B cell (primary cell): ENCODE results near the gene SENP2. TPM values are rescaled to one million over a fixed set of nuclear protein-coding genes. Genes with fewer than 3 reads are reported as not detected.

Experiments
- ATAC-seq: fragments of 200-7000 bp; cut with Tn5 transposase; one replicate; pipeline ENCODE4 v1.10.0; 2021; ENCODE audit warnings: low read depth, mild to moderate bottlenecking, moderate number of reproducible peaks, moderate library complexity
- CTCF ChIA-PET: fragments of 350-600 bp; sonication (Branson Sonifier 250); formaldehyde crosslinking; loops from one replicate; lab custom pipeline; 2021; ENCODE audit warnings: antibody characterized with exemption, inconsistent platforms; lab: Charles Lee
- POLR2A ChIA-PET: fragments of 350-600 bp; sonication (Branson Sonifier 250); formaldehyde crosslinking; loops from one replicate; lab custom pipeline; 2021; ENCODE audit warnings: antibody characterized with exemption; lab: Charles Lee
- DNase-seq: peaks from one replicate; pipeline ENCODE4 v3.0.0; 2013
- H2AFZ ChIP-seq: 2 replicates; pipeline ENCODE4 v1.6.1; 2012; ENCODE audit warnings: mild to moderate bottlenecking, low read depth, low read length; ENCODE audit not compliant: insufficient read depth, poor library complexity, severe bottlenecking
- H3K27ac ChIP-seq, 2 donors: 1 replicate in 1 of 2; 2 replicates in 1 of 2; pipeline ENCODE4 v1.5.1; 2012 to 2013; ENCODE audit warnings: low read length in 2 of 2, mild to moderate bottlenecking in 2 of 2, moderate library complexity in 1 of 2
- H3K27me3 ChIP-seq, 4 experiments: fragments of 200-600 bp in 1 of 4; sonication (generic) in 1 of 4; replicated peaks in 1 of 4; 1 replicate in 2 of 4; 2 replicates in 2 of 4; pipeline versions ENCODE4 v1.6.1 to v1.7.0; 2013 to 2016; ENCODE audit warnings: low read length in 3 of 4, mild to moderate bottlenecking in 2 of 4, mixed read lengths in 1 of 4, moderate library complexity in 1 of 4; ENCODE audit not compliant: insufficient read depth in 4 of 4, control insufficient read depth in 3 of 4; ENCODE audit errors: control extremely low read depth in 1 of 4
- H3K36me3 ChIP-seq, 2 experiments: replicated peaks in 1 of 2; 1 replicate in 1 of 2; 2 replicates in 1 of 2; pipeline versions ENCODE4 v1.6.1 to v1.7.1; 2013; ENCODE audit warnings: low read length in 1 of 2; ENCODE audit not compliant: insufficient read depth in 2 of 2, control insufficient read depth in 1 of 2; ENCODE audit errors: control extremely low read depth in 1 of 2, extremely low read depth in 1 of 2
- H3K4me1 ChIP-seq, 2 donors: fragments of 200-600 bp in 1 of 2; sonication (generic) in 1 of 2; 1 replicate in 1 of 2; 2 replicates in 1 of 2; pipeline versions ENCODE4 v1.5.1 to v1.6.1; 2013 to 2017; ENCODE audit warnings: low read length in 2 of 2; ENCODE audit not compliant: control insufficient read depth in 2 of 2, insufficient read depth in 2 of 2
- H3K4me2 ChIP-seq: replicated peaks from 2 replicates; pipeline ENCODE3; 2012; ENCODE audit warnings: mild to moderate bottlenecking, low read depth, low read length; ENCODE audit not compliant: poor library complexity, severe bottlenecking
- H3K4me3 ChIP-seq, 5 experiments: fragments of 200-600 bp in 1 of 5; sonication (generic) in 1 of 5; 1 replicate in 3 of 5; 2 replicates in 2 of 5; pipeline versions ENCODE4 v1.5.1 to v1.7.0; 2011 to 2016; ENCODE audit warnings: low read length in 4 of 5, mild to moderate bottlenecking in 4 of 5, low read depth in 2 of 5, control low read depth in 1 of 5, moderate library complexity in 1 of 5; ENCODE audit not compliant: insufficient read depth in 1 of 5; ENCODE audit errors: control extremely low read depth in 1 of 5, extremely low read depth in 1 of 5
- H3K79me2 ChIP-seq: fragments of 200-600 bp; sonication (generic); one replicate; pipeline ENCODE4 v1.6.0; 2016; ENCODE audit warnings: low read length; ENCODE audit not compliant: control insufficient read depth, insufficient read depth
- H3K9ac ChIP-seq: fragments of 200-600 bp; sonication (generic); 2 replicates; pipeline ENCODE4 v1.6.1; 2017; ENCODE audit warnings: mild to moderate bottlenecking, low read length, moderate library complexity
- H3K9me3 ChIP-seq, 3 donors: one replicate each; pipeline versions ENCODE4 v1.6.1 to v1.7.1; 2013; ENCODE audit warnings: low read length in 2 of 3; ENCODE audit not compliant: control insufficient read depth in 2 of 3, insufficient read depth in 1 of 3; ENCODE audit errors: control extremely low read depth in 1 of 3
- H4K20me1 ChIP-seq: 2 replicates; pipeline ENCODE4 v1.6.0; 2012; ENCODE audit warnings: mild to moderate bottlenecking, low read length; ENCODE audit not compliant: insufficient read depth, control insufficient read depth, poor library complexity, severe bottlenecking
- H3K27ac Mint-ChIP-seq: one replicate; pipeline ENCODE4 v1.8.0; 2021; ENCODE audit warnings: mixed read lengths
- H3K27me3 Mint-ChIP-seq: one replicate; pipeline ENCODE4 v1.8.0; 2021; ENCODE audit warnings: mixed read lengths
- H3K4me1 Mint-ChIP-seq: one replicate; pipeline ENCODE4 v1.8.0; 2021; ENCODE audit warnings: mixed read lengths
- H3K4me3 Mint-ChIP-seq: one replicate; pipeline ENCODE4 v1.8.0; 2021; ENCODE audit warnings: mixed read lengths
- H3K9me3 Mint-ChIP-seq: one replicate; pipeline ENCODE4 v1.8.0; 2022; ENCODE audit warnings: mixed read lengths; ENCODE audit not compliant: insufficient read depth
- EZH2 ChIP-seq: IDR thresholded peaks from 2 replicates; pipeline ENCODE4 v1.6.1; 2012; ENCODE audit warnings: borderline replicate concordance, low read depth, mild to moderate bottlenecking, moderate library complexity, low read length; ENCODE audit not compliant: insufficient read depth, poor library complexity, severe bottlenecking
- WGBS: methylation state at CpG from one replicate; pipeline ENCODE4 v1.1.5; 2013; ENCODE audit warnings: missing lambda C conversion rate; ENCODE audit not compliant: insufficient coverage; 5-methylcytosine and 5-hydroxymethylcytosine counted together
- intact Hi-C: fragments of 100-400 bp; cut with micrococcal nuclease; formaldehyde crosslinking; loops from one replicate; pipeline ENCODE4 v1.10.0; 2022
- polyA plus RNA-seq: library from polyadenylated mRNA; depleted of rRNA; stranded (reverse); fragments of >200 nt; gene quantifications from 2 replicates; pipeline ENCODE4 v1.2.3, GENCODE V29; 2012
- total RNA-seq, 2 donors: library from RNA; stranded (reverse); fragments of 120-200 nt in 1 of 2; gene quantifications; 1 replicate in 1 of 2; 2 replicates in 1 of 2; pipeline versions ENCODE4 v1.2.3 to v1.2.4, GENCODE V29; 2013 to 2022
- TF ChIP-seq, protein P1 (sequence below): fragments of 200-600 bp; IDR thresholded peaks from one replicate; pipeline ENCODE4 v1.8.0; 2022; ENCODE audit warnings: antibody characterized with exemption, mild to moderate bottlenecking

SENP2 gene
- total and polyA plus RNA-seq, 2 donors (not counting 1 experiment from before 2014, with no cell fraction given) = 7.2 to 43.4 TPM

DNA sequence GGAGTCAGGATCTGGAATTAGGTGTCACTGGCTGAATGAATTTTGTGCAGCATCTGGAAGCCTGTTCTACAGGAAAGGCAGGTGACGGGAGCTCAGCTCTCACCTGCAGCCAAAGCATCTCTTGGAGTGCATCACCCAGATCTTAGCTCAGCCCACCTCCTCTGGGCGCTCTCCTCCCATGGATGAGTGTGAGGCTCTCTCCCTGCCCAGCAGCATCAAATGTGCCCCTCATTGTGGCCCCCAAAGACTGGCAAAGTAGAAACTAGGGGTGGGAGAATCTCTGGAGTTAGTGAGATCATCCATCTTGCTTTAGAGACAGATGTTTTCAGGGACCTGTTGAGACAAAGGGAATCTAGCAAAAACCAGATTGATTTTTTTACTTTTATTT, 68.7 kb downstream of the SENP2 start:
- Histone ChIP-seq H3K4me1 (no peaks in the 10 kb centered on the region), H3K27ac (no peak overlapping the region), H3K27me3 (no peaks in the 10 kb centered on the region), H3K9me3 (no peaks in the 10 kb centered on the region), H3K4me3 (no peak overlapping the region), H3K79me2 (no peaks in the 10 kb centered on the region), H2AFZ (no peak overlapping the region), H4K20me1 (no peaks in the 10 kb centered on the region), H3K4me2 (no peak overlapping the region), H3K9ac (no peak overlapping the region), H3K36me3 (no peaks in the 10 kb centered on the region)
- H3K27ac Mint-ChIP-seq = no peak overlapping the region
- no peaks in the 10 kb centered on the region for H3K9me3 Mint-ChIP-seq
- WGBS = 88% methylated on average over 1 of the region's 2 CpGs
- H3K4me1 Mint-ChIP-seq = no peaks in the 10 kb centered on the region
- POLR2A ChIA-PET = no interaction called here
- no peak for DNase-seq
- no peaks in the 10 kb centered on the region for H3K27me3 Mint-ChIP-seq
- TF ChIP-seq, protein P1, sequence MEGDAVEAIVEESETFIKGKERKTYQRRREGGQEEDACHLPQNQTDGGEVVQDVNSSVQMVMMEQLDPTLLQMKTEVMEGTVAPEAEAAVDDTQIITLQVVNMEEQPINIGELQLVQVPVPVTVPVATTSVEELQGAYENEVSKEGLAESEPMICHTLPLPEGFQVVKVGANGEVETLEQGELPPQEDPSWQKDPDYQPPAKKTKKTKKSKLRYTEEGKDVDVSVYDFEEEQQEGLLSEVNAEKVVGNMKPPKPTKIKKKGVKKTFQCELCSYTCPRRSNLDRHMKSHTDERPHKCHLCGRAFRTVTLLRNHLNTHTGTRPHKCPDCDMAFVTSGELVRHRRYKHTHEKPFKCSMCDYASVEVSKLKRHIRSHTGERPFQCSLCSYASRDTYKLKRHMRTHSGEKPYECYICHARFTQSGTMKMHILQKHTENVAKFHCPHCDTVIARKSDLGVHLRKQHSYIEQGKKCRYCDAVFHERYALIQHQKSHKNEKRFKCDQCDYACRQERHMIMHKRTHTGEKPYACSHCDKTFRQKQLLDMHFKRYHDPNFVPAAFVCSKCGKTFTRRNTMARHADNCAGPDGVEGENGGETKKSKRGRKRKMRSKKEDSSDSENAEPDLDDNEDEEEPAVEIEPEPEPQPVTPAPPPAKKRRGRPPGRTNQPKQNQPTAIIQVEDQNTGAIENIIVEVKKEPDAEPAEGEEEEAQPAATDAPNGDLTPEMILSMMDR = no peak
- no peak for TF ChIP-seq EZH2
- intact Hi-C loops = no loop called here
- H3K4me3 Mint-ChIP-seq = no peak overlapping the region
- CTCF ChIA-PET = no interaction called here
- no peak for ATAC-seq

DNA sequence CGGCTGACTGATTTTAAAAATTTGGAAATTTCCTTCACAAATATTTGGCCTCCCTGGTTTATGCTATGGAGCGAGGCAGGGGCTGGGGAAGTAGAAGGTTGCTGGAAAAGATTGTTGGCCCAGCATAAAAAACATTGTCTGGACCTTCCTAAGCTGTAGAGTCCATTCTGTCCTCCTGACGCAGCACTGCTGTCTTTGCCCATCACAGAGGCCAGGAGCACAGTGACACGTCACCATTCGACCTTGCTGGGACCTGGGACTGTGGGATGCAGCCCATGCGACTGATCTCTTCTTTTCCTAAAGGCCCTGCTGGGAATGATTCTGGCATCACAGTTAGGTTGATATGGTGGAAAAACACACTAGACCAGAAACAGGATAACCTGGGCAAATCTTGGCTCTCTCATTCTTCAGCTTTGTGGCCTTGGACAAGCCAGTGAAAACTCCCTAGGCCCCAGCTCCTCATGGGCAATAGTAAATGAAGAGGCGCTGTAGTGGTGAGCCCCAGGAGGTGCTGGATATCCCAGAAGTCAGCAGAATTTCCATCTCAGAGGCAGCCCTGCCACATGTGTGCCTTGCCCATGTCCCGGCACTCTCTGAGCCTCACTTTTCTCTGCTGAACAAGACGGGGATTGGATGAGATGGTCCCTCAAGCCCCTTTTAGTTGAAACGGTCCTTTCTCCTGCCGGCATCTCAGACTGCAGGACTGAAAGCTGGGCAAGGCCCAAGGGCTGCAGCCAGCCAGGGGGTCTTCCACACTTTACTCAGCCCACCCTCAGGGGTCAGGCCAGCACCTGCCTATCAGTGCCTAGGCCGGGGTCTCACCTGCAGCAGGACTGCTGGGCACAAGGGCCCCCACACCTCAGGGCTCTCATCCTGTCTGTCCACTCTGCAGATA, 69.6 kb downstream of the SENP2 start:
- Histone ChIP-seq H3K9me3 (no peaks in the 10 kb centered on the region), H3K27me3 (no peaks in the 10 kb centered on the region), H3K4me3 (no peak overlapping the region), H3K9ac (no peak overlapping the region), H2AFZ (no peak overlapping the region), H3K79me2 (no peaks in the 10 kb centered on the region), H4K20me1 (no peaks in the 10 kb centered on the region), H3K4me2 (no peak overlapping the region), H3K4me1 (peaks cover 3 to 4% of the 10 kb centered on the region in 2 donors), H3K36me3 (no peaks in the 10 kb centered on the region), H3K27ac (no peak overlapping the region)
- no peaks in the 10 kb centered on the region for H3K9me3 Mint-ChIP-seq
- 91% methylated on average over 9 of the region's 12 CpGs for WGBS
- intact Hi-C loops = no loop called here
- ChIA-PET POLR2A (no interaction called here), CTCF (interaction anchor here (1.8 kb wide), 1 partner anchor 113 kb away, joined by 5 read pairs; no protein-coding TSS in a partner anchor)
- no peak for TF ChIP-seq EZH2
- TF ChIP-seq, protein P1 = no peak
- no peaks in the 10 kb centered on the region for H3K4me1 Mint-ChIP-seq
- H3K27me3 Mint-ChIP-seq = peaks cover 1% of the 10 kb centered on the region
- no peak overlapping the region for H3K27ac Mint-ChIP-seq
- DNase-seq (no peak), ATAC-seq (no peak)
- H3K4me3 Mint-ChIP-seq = no peak overlapping the region
